HG02870 (cell line): ENCODE measurements around the gene MDM2.

Source experiments
- ATAC-seq: cut with Tn5 transposase; IDR thresholded peaks from one replicate; pipeline ENCODE4 v1.9.1; 2021; ENCODE audit warnings: mild to moderate bottlenecking, moderate library complexity; ENCODE audit not compliant: unreplicated experiment

The MDM2 gene

GRCh38 chr12:68807576-68808387 lies at the start of gene MDM2:
Gene MDM2 (plus strand): TSS chr12:68808177. CDS start chr12:68808478, 301 bp downstream.
- peak; percentile 67 for ATAC-seq

GRCh38 chr12:68759852-68760251 lies 48.1 kb upstream of the MDM2 start:
- ATAC-seq: no peak

GRCh38 chr12:68760806-68761441 lies 47.1 kb upstream of the MDM2 start:
- ATAC-seq: no peak

GRCh38 chr12:68761442-68761812 lies 46.5 kb upstream of the MDM2 start:
- no peak for ATAC-seq

GRCh38 chr12:68761901-68762630 lies 45.9 kb upstream of the MDM2 start:
- ATAC-seq: no peak

- ATAC-seq: no peak
Measured at GRCh38 chr12:68762691-68763090, 45.3 kb upstream of the MDM2 start.

- no peak for ATAC-seq
Measured at GRCh38 chr12:68765696-68766095, 42.3 kb upstream of the MDM2 start.

GRCh38 chr12:68766646-68767045 lies 41.3 kb upstream of the MDM2 start:
- no peak for ATAC-seq

GRCh38 chr12:68767191-68767590 lies 40.8 kb upstream of the MDM2 start:
- ATAC-seq: no peak

- ATAC-seq: no peak
Measured at GRCh38 chr12:68768431-68768939, 39.5 kb upstream of the MDM2 start.

- ATAC-seq: no peak
Measured at GRCh38 chr12:68769941-68770340, 38.0 kb upstream of the MDM2 start.

GRCh38 chr12:68771223-68771925 lies 36.6 kb upstream of the MDM2 start:
- ATAC-seq: no peak

GRCh38 chr12:68772714-68773113 lies 35.3 kb upstream of the MDM2 start:
- ATAC-seq: no peak

GRCh38 chr12:68773582-68773981 lies 34.4 kb upstream of the MDM2 start:
- ATAC-seq: no peak

- ATAC-seq: no peak
Measured at GRCh38 chr12:68775121-68775630, 32.8 kb upstream of the MDM2 start.

GRCh38 chr12:68776976-68777610 lies 30.9 kb upstream of the MDM2 start:
- ATAC-seq: no peak

- ATAC-seq: no peak
Measured at GRCh38 chr12:68779280-68779679, 28.7 kb upstream of the MDM2 start.

- ATAC-seq: no peak
Measured at GRCh38 chr12:68780731-68781130, 27.2 kb upstream of the MDM2 start.

- no peak for ATAC-seq
Measured at GRCh38 chr12:68781728-68782127, 26.2 kb upstream of the MDM2 start.

- no peak for ATAC-seq
Measured at GRCh38 chr12:68784015-68784414, 24.0 kb upstream of the MDM2 start.
